Right lobe of liver (tissue), 6 donors: Measurements from ENCODE around the gene COPS6. TPM values are rescaled to one million over a fixed set of nuclear protein-coding genes. Genes with fewer than 3 reads are reported as not detected.
A peak's percentile ranks its signal among the peaks of the same experiment; 100 is the strongest.

Experiments
- ATAC-seq, 4 donors: fragments of 200-7000 bp; cut with Tn5 transposase; one replicate each; pipeline ENCODE4 v1.9.1; 2020; ENCODE audit warnings: mild to moderate bottlenecking in 4 of 4, moderate library complexity in 4 of 4
- DNase-seq, 3 donors: peaks; one replicate each; pipeline ENCODE4 v3.0.0-alpha.2; 2020
- H3K27ac ChIP-seq, 3 donors: fragments of 200-600 bp; one replicate each; pipeline ENCODE4 v1.8.0; 2022
- H3K27me3 ChIP-seq, 2 donors: fragments of 200-600 bp; one replicate each; pipeline ENCODE4 v1.8.0; 2022
- H3K36me3 ChIP-seq, 4 donors: fragments of 200-600 bp; sonication (generic) in 1 of 4; one replicate each; pipeline versions ENCODE4 v1.5.1 to v1.8.0; 2017 to 2022; ENCODE audit warnings: control low read depth in 1 of 4
- H3K4me1 ChIP-seq, 4 donors: fragments of 200-600 bp; sonication (generic) in 1 of 4; one replicate each; pipeline versions ENCODE4 v1.5.1 to v1.8.0; 2017 to 2022; ENCODE audit warnings: control low read depth in 1 of 4
- H3K4me3 ChIP-seq, 3 donors: fragments of 200-600 bp; one replicate each; pipeline ENCODE4 v1.8.0; 2022
- H3K9me3 ChIP-seq, 4 donors: fragments of 200-600 bp; sonication (generic) in 1 of 4; one replicate each; pipeline versions ENCODE4 v1.5.1 to v1.8.0; 2017 to 2022; ENCODE audit warnings: control low read depth in 1 of 4
- CTCF ChIP-seq, 4 donors: fragments of 200-600 bp in 3 of 4; fragments of 450-650 bp in 1 of 4; IDR thresholded peaks; one replicate each; pipeline versions ENCODE4 v1.5.1 to v1.8.0; 2016 to 2022; ENCODE audit warnings: antibody characterized with exemption in 4 of 4, mild to moderate bottlenecking in 2 of 4
- POLR2A ChIP-seq: fragments of 450-650 bp; IDR thresholded peaks from one replicate; pipeline ENCODE4 v1.6.1; 2017; ENCODE audit warnings: antibody characterized with exemption, mild to moderate bottlenecking
- WGBS: methylation state at CpG from one replicate; pipeline ENCODE4 v1.1.6; 2018; ENCODE audit warnings: low coverage, low lambda C conversion rate; ENCODE audit not compliant: insufficient coverage; ENCODE audit errors: missing lambda C conversion rate; 5-methylcytosine and 5-hydroxymethylcytosine counted together
- intact Hi-C, 2 donors: fragments of 100-400 bp; cut with DNase I; formaldehyde crosslinking; loops; one replicate each; pipeline versions ENCODE4 v1.11.2 to v1.14.1; 2022
- total RNA-seq, 6 experiments: library from RNA; depleted of rRNA in 2 of 6; stranded (reverse); fragments of >200 nt in 2 of 6; fragmentation: NEBNext Ultra II Directional in 3 of 6; extraction: Animal tissue kit (Norgen Biotek cat#: 25700) in 3 of 6; gene quantifications; one replicate each; pipeline versions ENCODE4 v1.1.0 to v1.2.4, GENCODE V29; 2016 to 2023
- donor health status: DM: no; HTN: yes; CAD: no.
- donor health status: DM: no; HTN: no; CAD: no.
- donor health status: DM: no; HTN: no; CAD: no.
- donor health status: DM: no; HTN: yes; CAD: no.
- donor health status: DM: no; HTN: yes; CAD: no.

Gene COPS6
- total RNA-seq, 6 experiments from 2014 or later, result 28.3 to 49.7 (median 42.7) TPM

DNA sequence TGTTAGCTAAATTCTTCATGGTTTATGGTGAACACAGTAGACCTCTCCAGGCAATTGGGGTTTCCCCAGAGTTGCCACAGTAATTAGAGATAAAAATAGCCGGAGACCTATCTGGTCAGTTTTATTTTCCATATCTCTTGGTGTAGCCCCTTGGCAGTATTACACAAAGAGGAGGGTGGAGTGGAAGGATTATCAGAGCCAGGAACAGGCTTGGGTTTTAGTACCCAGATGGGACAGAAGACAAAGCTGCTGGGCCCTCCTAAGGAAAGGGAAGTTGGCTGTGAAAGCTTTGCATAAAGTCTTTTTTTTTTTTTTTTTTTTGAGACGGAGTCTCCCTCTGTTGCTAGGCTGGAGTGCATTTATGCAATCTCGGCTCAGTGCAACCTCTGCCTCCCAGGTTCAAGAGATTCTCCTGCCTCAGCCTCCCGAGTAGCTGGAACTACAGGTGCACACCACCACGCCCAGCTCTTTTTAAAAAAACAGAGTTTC is 29.5 kb upstream of the COPS6 start:
- intact Hi-C loops, result loop anchor here in 1 of 2 donors (5.0 to 10.0 kb wide), 2 partner anchors 67 to 144 kb away; partner anchors contain the start of gene TRIM4

DNA sequence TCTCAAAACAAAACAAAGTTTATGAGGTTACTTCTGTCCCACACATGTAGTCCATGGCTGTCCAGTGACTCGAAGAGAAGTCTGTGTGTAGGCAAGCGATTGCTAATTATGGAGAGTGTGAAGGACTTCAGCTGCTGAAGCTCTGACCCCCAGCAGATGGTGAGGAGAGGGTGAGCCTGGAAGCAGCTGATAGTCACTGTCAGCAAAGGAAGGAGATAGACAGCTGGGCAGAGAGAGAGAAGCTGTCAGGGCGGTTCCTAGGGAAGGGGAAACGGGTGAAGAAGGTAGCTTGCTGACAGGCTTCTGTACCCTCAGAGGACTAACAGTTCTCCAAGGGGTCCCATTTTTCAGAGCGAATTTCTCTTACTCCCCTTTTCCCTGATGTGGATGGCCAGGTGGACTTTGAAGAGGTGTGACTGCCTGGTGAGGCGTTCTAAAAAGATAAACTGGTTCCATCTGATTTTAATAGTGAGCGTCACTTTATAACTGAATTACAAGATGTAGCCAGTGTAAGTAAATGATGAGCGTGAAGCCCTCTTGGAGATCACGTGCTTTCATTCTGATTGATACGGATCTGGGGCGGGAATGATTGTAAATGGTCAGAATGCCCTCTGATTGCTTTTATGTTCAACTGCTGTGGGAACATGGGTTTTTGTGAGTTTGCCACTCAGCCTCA is 27.1 kb upstream of the COPS6 start:
- WGBS, result 87% methylated on average over 9 of the region's 11 CpGs
- Histone ChIP-seq H3K36me3 (peaks cover 0 to 48% (median 19%) of the 10 kb centered on the region in 4 donors), H3K9me3 (no peaks in the 10 kb centered on the region), H3K4me3 (no peak overlapping the region), H3K4me1 (peaks cover 0 to 21% (median 8%) of the 10 kb centered on the region in 4 donors), H3K27me3 (no peaks in the 10 kb centered on the region), H3K27ac (no peak overlapping the region)
- TF ChIP-seq POLR2A (no peak), CTCF (IDR thresholded peaks at IDR 0.05) (no peak)
- intact Hi-C loops, result no loop called here
- DNase-seq, result no peak
- ATAC-seq, result no peak

More for the DNA sequence above, 29.5 kb upstream of the COPS6 start:
- WGBS, result 78% methylated on average over 5 of the region's 5 CpGs
- DNase-seq (no peak), ATAC-seq (no peak)
- Histone ChIP-seq H3K27me3 (no peaks in the 10 kb centered on the region), H3K9me3 (no peaks in the 10 kb centered on the region), H3K4me1 (no peaks in the 10 kb centered on the region), H3K4me3 (no peak overlapping the region), H3K27ac (no peak overlapping the region), H3K36me3 (peaks cover 0 to 46% (median 19%) of the 10 kb centered on the region in 4 donors)
- TF ChIP-seq POLR2A (no peak), CTCF (IDR thresholded peaks at IDR 0.05) (no peak)

GRCh38 chr7:100063376-100063775 is 25.4 kb upstream of the COPS6 start:
- Histone ChIP-seq H3K9me3 (no peaks in the 10 kb centered on the region), H3K36me3 (peaks cover 0 to 31% (median 14%) of the 10 kb centered on the region in 4 donors), H3K4me1 (peaks cover 0 to 25% (median 10%) of the 10 kb centered on the region in 4 donors), H3K27me3 (no peaks in the 10 kb centered on the region), H3K4me3 (no peak overlapping the region), H3K27ac (no peak overlapping the region)
- no peak for DNase-seq
- no peak for ATAC-seq
- WGBS, result 97% methylated on average over 4 of the region's 4 CpGs
- intact Hi-C loops, result no loop called here
- TF ChIP-seq POLR2A, result no peak
- TF ChIP-seq CTCF (IDR thresholded peaks at IDR 0.05), result no peak

DNA sequence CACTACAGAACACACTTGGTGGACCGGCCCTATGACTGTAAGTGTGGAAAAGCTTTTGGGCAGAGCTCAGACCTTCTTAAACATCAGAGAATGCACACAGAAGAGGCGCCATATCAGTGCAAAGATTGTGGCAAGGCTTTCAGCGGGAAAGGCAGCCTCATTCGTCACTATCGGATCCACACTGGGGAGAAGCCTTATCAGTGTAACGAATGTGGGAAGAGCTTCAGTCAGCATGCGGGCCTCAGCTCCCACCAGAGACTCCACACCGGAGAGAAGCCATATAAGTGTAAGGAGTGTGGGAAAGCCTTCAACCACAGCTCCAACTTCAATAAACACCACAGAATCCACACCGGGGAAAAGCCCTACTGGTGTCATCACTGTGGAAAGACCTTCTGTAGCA is 24.6 kb upstream of the COPS6 start:
- no peak overlapping the region for H3K4me3 ChIP-seq
- no peaks in the 10 kb centered on the region for H3K9me3 ChIP-seq
- DNase-seq (no peak), ATAC-seq (no peak)
- peak overlapping the region in 1 of 3 donors; percentile 89 for H3K27ac ChIP-seq
- no peak for TF ChIP-seq POLR2A
- TF ChIP-seq CTCF (IDR thresholded peaks at IDR 0.05), result no peak
- no peaks in the 10 kb centered on the region for H3K27me3 ChIP-seq
- peaks cover 0 to 25% (median 10%) of the 10 kb centered on the region in 4 donors for H3K4me1 ChIP-seq
- H3K36me3 ChIP-seq, result peaks cover 0 to 27% (median 12%) of the 10 kb centered on the region in 4 donors
- 100% methylated on average over 4 of the region's 9 CpGs for WGBS
- intact Hi-C loops, result no loop called here
